Mesodermal cell (in vitro differentiated cells): ENCODE measurements around the gene NFKBIA. TPM values are rescaled to one million over a fixed set of nuclear protein-coding genes. Genes with fewer than 3 reads are reported as not detected.
"Not testable (repeated sequence)": the region's sequence is repeated elsewhere in the genome, so short reads cannot be mapped to it uniquely, and the experiment has no call there.

Experiments
- H3K27ac ChIP-seq: 2 replicates; pipeline ENCODE4 v1.7.0; 2013; ENCODE audit warnings: mild to moderate bottlenecking, low read depth, low read length, moderate library complexity; ENCODE audit not compliant: severe bottlenecking
- H3K36me3 ChIP-seq: 2 replicates; pipeline ENCODE4 v1.7.1; 2013; ENCODE audit warnings: mild to moderate bottlenecking, low read length, moderate library complexity; ENCODE audit not compliant: control insufficient read depth, insufficient read depth
- H3K4me1 ChIP-seq: one replicate; pipeline ENCODE4 v1.7.1; 2013; ENCODE audit warnings: mild to moderate bottlenecking, low read length; ENCODE audit not compliant: insufficient read depth, control insufficient read depth, poor library complexity, severe bottlenecking
- H3K4me3 ChIP-seq: 2 replicates; pipeline ENCODE4 v1.7.0; 2013; ENCODE audit warnings: low read length, control low read depth, mild to moderate bottlenecking; ENCODE audit not compliant: insufficient read depth, poor library complexity, severe bottlenecking; ENCODE audit errors: extremely low read depth
- H3K9me3 ChIP-seq: 2 replicates; pipeline ENCODE4 v1.7.1; 2013; ENCODE audit warnings: mild to moderate bottlenecking, low read length, moderate library complexity; ENCODE audit not compliant: control insufficient read depth
- WGBS, 2 experiments: methylation state at CpG; one replicate each; pipeline ENCODE4 v1.1.5; 2013; ENCODE audit warnings: missing lambda C conversion rate in 2 of 2; ENCODE audit not compliant: insufficient coverage in 2 of 2; 5-methylcytosine and 5-hydroxymethylcytosine counted together
- polyA plus RNA-seq, 2 experiments: library from polyadenylated mRNA; stranded (reverse); fragments of 50-300 nt; gene quantifications; one replicate each; pipeline ENCODE4 v1.2.3, GENCODE V29; 2013

Gene NFKBIA
- polyA plus RNA-seq (2013, experiment 1 of 2): 51.8 TPM
- polyA plus RNA-seq (2013, experiment 2 of 2): 46.6 TPM

GRCh38 chr14:35404449-35405303 lies at the start of gene NFKBIA:
TSS of gene NFKBIA (minus strand) at chr14:35404749. CDS start at chr14:35404644, 105 bp downstream.
- H3K4me3 ChIP-seq: peak within 1 kb of the TSS; percentile 82
- H3K9me3 ChIP-seq: no peaks in the 10 kb centered on the region
- H3K27ac ChIP-seq: peak within 1 kb of the TSS; percentile 92
- H3K4me1 ChIP-seq: peaks cover 19% of the 10 kb centered on the region
- peaks cover 38% of the 10 kb centered on the region for H3K36me3 ChIP-seq
- WGBS, 2 experiments: 0% methylated on average over 50 to 64 of the region's 69 CpGs

GRCh38 chr14:35446450-35446849 lies 41.9 kb upstream of the NFKBIA start:
- H3K9me3 ChIP-seq: no peaks in the 10 kb centered on the region
- no peaks in the 10 kb centered on the region for H3K4me1 ChIP-seq
- H3K36me3 ChIP-seq: no peaks in the 10 kb centered on the region
- no peak overlapping the region for H3K4me3 ChIP-seq
- WGBS, 2 experiments: 80 to 100% methylated on average over 1 of the region's 1 CpG
- H3K27ac ChIP-seq: no peak overlapping the region

GRCh38 chr14:35444104-35444503 lies 39.6 kb upstream of the NFKBIA start:
- Histone ChIP-seq H3K4me3 (no peak overlapping the region), H3K36me3 (no peaks in the 10 kb centered on the region), H3K9me3 (no peaks in the 10 kb centered on the region), H3K4me1 (no peaks in the 10 kb centered on the region), H3K27ac (no peak overlapping the region)
- WGBS, 2 experiments: 89% methylated on average over 1 of the region's 1 CpG; no CpG with 5 or more reads in 1 of the 2 experiments

- WGBS, 2 experiments: 100% methylated on average over 2 to 3 of the region's 4 CpGs
- Histone ChIP-seq H3K36me3 (no peaks in the 10 kb centered on the region), H3K4me3 (no peak overlapping the region), H3K4me1 (no peaks in the 10 kb centered on the region), H3K9me3 (no peaks in the 10 kb centered on the region), H3K27ac (no peak overlapping the region)
Measured at GRCh38 chr14:35441160-35441559, 36.6 kb upstream of the NFKBIA start.

GRCh38 chr14:35438910-35439713 lies 34.6 kb upstream of the NFKBIA start:
- Histone ChIP-seq H3K4me3 (no peak overlapping the region), H3K27ac (no peak overlapping the region), H3K9me3 (peaks cover 4% of the 10 kb centered on the region), H3K4me1 (no peaks in the 10 kb centered on the region), H3K36me3 (no peaks in the 10 kb centered on the region)
- 72 to 80% methylated on average over 5 of the region's 8 CpGs for WGBS, 2 experiments

- H3K27ac ChIP-seq, H3K36me3 ChIP-seq: not testable (repeated sequence)
- 89 to 94% methylated on average over 9 of the region's 9 CpGs for whole genome bisulfite sequencing, 2 experiments
Measured at GRCh38 chr14:35438492-35438891, 33.9 kb upstream of the NFKBIA start.

GRCh38 chr14:35435177-35435576 lies 30.6 kb upstream of the NFKBIA start:
- Histone ChIP-seq H3K4me1 (no peaks in the 10 kb centered on the region), H3K4me3 (no peak overlapping the region), H3K9me3 (peaks cover 4% of the 10 kb centered on the region), H3K36me3 (no peaks in the 10 kb centered on the region), H3K27ac (no peak overlapping the region)

More at GRCh38 chr14:35438492-35438891, 33.9 kb upstream of the NFKBIA start:
- H3K9me3 ChIP-seq, H3K4me1 ChIP-seq, H3K4me3 ChIP-seq: not testable (repeated sequence)

GRCh38 chr14:35433826-35434225 lies 29.3 kb upstream of the NFKBIA start:
- Histone ChIP-seq H3K36me3 (no peaks in the 10 kb centered on the region), H3K27ac (no peak overlapping the region), H3K9me3 (peaks cover 4% of the 10 kb centered on the region), H3K4me3 (no peak overlapping the region), H3K4me1 (no peaks in the 10 kb centered on the region)
- 100% methylated on average over 1 of the region's 1 CpG; no CpG with 5 or more reads in 1 of the 2 experiments for WGBS, 2 experiments

GRCh38 chr14:35430459-35431199 lies 26.1 kb upstream of the NFKBIA start:
- peaks cover 4% of the 10 kb centered on the region for H3K9me3 ChIP-seq
- H3K27ac ChIP-seq: no peak overlapping the region
- no peaks in the 10 kb centered on the region for H3K36me3 ChIP-seq
- no peaks in the 10 kb centered on the region for H3K4me1 ChIP-seq
- no peak overlapping the region for H3K4me3 ChIP-seq
- 85 to 89% methylated on average over 3 to 4 of the region's 13 CpGs for WGBS, 2 experiments

GRCh38 chr14:35429951-35430350 lies 25.4 kb upstream of the NFKBIA start:
- 75 to 100% methylated on average over 2 of the region's 4 CpGs for WGBS, 2 experiments
- Histone ChIP-seq H3K36me3 (no peaks in the 10 kb centered on the region), H3K27ac (no peak overlapping the region), H3K9me3 (no peaks in the 10 kb centered on the region), H3K4me3 (no peak overlapping the region), H3K4me1 (no peaks in the 10 kb centered on the region)
